Skeletal muscle tissue (tissue), 4 donors: ENCODE measurements around the gene MAPK12. TPM values are rescaled to one million over a fixed set of nuclear protein-coding genes. Genes with fewer than 3 reads are reported as not detected.

Source experiments
- H3K27ac ChIP-seq: one replicate; pipeline ENCODE4 v1.7.0; 2013; ENCODE audit warnings: mild to moderate bottlenecking, low read depth, low read length, inconsistent platforms
- H3K27me3 ChIP-seq, 3 donors: one replicate each; pipeline ENCODE4 v1.7.0; 2013; ENCODE audit warnings: low read length in 3 of 3; ENCODE audit not compliant: control insufficient read depth in 3 of 3, insufficient read depth in 3 of 3
- H3K36me3 ChIP-seq, 3 donors: one replicate each; pipeline ENCODE4 v1.7.0; 2013; ENCODE audit warnings: low read length in 3 of 3; ENCODE audit not compliant: control insufficient read depth in 3 of 3, insufficient read depth in 3 of 3
- H3K4me1 ChIP-seq, 3 donors: one replicate each; pipeline ENCODE4 v1.7.0; 2013; ENCODE audit warnings: low read length in 3 of 3, mild to moderate bottlenecking in 3 of 3; ENCODE audit not compliant: control insufficient read depth in 3 of 3, insufficient read depth in 3 of 3
- H3K4me3 ChIP-seq, 3 donors: one replicate each; pipeline ENCODE4 v1.7.0; 2013; ENCODE audit warnings: low read length in 3 of 3
- H3K9ac ChIP-seq, 3 donors: one replicate each; pipeline ENCODE4 v1.7.0; 2013; ENCODE audit warnings: low read length in 3 of 3, mild to moderate bottlenecking in 3 of 3, moderate library complexity in 2 of 3, low read depth in 1 of 3
- H3K9me3 ChIP-seq, 3 donors: one replicate each; pipeline ENCODE4 v1.7.0; 2013; ENCODE audit warnings: low read length in 3 of 3; ENCODE audit not compliant: control insufficient read depth in 3 of 3
- total RNA-seq: library from RNA; depleted of rRNA; stranded (reverse); fragments of >200 nt; gene quantifications from one replicate; pipeline ENCODE4 v1.2.3, GENCODE V29; 2014
- donor health status: Osteomylitis.

The MAPK12 gene
- total RNA-seq, 1 donor from 2014 or later: 18.8 TPM

DNA sequence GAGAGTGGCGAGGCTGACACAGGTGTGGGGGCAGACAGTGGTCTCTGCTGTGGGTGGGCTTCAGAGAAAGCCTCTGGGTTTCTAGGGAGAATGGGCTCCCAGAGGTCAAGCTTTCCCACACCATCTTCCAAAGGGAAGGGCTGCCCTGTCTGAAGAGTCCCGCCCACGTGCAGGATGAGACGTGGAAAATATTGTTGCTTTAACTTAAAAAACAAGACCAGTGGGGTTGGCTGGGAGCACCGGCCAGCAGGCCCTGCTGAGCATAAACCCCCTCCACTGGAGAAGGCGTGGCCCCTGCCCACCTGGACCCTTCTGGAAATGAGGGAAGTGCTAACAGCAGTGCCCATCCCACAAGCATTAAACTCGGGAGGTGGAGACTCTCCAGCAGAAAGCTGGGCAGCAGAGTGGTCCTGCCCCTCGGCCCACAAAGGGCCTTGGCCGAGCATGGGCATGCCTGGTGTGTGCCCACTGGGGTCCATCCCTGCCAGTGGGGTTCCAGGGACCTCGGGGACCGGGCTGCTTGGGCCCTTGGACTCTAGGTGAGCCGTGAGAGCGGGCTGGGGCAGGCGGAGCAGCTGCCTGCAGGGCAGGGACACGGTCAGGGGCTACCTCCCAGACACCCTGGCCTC, 45.3 kb downstream of the MAPK12 start:
- Histone ChIP-seq H3K4me1 (peaks cover 0 to 14% (median 4%) of the 10 kb centered on the region in 3 donors), H3K36me3 (peaks cover 68 to 77% (median 68%) of the 10 kb centered on the region in 3 donors), H3K9ac (no peak overlapping the region), H3K4me3 (no peak overlapping the region), H3K27ac (no peak overlapping the region), H3K9me3 (no peaks in the 10 kb centered on the region), H3K27me3 (no peaks in the 10 kb centered on the region)

DNA sequence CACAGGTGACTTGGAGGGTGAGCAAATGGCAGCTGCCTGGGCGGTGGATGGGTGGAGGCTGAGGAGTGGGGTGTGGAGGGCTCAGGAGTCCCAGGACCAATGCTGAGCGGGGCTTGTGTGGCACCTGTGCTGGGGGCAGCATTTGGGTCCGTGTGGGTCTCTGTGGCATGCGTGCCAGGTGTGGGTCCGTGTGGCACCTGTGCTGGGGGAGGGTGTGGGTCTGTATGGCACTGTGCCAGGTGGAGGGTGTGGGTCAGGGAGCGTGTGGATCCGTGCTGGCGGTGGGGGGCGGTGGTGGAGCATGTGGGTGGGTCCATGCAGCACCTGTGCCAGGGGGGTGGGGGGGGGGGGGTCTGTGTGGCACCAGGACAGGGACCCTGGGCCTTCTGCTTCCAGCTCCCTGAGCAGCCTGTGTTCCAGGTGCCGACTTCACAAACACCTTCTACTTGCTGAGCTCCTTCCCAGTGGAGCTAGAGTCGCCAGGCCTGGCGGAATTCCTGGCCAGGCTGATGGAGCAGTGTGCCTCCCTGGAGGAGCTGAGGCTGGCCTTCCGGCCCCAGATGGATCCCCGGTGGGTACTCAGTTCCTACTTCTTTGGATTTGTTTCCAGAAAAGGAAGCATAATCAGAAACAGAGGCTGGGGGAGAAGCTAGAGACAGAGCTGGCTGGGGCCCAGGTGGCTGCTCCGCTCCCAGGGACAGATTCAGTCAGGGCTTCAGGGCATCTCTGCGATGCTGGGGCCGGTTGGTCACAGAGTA, 46.0 kb downstream of the MAPK12 start:
- no peaks in the 10 kb centered on the region for H3K27me3 ChIP-seq

DNA sequence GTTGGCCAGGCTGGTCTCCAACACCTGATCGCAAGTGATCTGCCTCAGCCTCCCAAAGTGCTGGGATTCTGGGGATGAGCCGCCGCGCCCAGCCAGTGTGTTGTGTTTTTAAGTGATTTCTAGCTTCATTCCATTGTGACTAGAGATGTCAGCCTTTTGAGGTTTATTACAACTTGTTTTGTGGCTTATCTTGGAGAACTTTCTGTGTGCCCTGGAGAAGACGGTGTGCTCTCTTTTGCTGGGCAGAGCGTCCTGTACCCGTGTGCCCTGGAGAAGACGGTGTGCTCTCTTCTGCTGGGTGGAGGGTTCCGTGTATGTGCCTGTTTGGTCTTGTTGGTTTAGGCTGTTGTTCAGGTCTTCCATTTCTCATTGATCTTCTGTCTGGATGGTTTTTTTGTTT, 48.2 kb downstream of the MAPK12 start:
- Histone ChIP-seq H3K36me3 (peaks cover 61 to 72% (median 65%) of the 10 kb centered on the region in 3 donors), H3K4me3 (no peak overlapping the region), H3K9ac (no peak overlapping the region), H3K4me1 (peaks cover 0 to 11% (median 7%) of the 10 kb centered on the region in 3 donors), H3K27ac (no peak overlapping the region), H3K27me3 (no peaks in the 10 kb centered on the region), H3K9me3 (no peaks in the 10 kb centered on the region)

More for the DNA sequence above, 46.0 kb downstream of the MAPK12 start:
- Histone ChIP-seq H3K9me3 (no peaks in the 10 kb centered on the region), H3K4me1 (peaks cover 0 to 14% (median 4%) of the 10 kb centered on the region in 3 donors), H3K4me3 (no peak overlapping the region), H3K27ac (no peak overlapping the region), H3K9ac (no peak overlapping the region), H3K36me3 (peaks cover 67 to 77% (median 68%) of the 10 kb centered on the region in 3 donors)

DNA sequence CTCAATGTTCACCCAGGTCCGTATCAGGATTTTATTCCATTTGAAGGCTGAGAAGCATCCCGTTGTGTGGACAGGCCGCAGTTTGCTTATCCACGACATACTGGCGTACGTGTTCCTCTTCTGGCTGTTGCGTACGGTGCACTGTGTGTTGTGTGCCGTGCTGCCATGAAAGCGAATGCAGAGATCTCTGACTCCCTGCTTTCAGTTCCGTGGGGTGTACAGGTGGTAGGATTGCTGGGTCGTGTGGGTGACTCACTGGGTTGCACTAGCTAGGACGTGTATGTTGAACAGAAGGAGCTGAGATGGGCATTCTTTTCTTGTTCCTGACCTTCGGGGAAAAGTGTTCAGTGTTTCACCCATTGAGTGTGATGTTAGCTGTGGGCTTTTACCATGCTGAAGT, 50.3 kb downstream of the MAPK12 start:
- peaks cover 11 to 25% (median 24%) of the 10 kb centered on the region in 3 donors for H3K4me1 ChIP-seq
- no peak overlapping the region for H3K27ac ChIP-seq
- no peaks in the 10 kb centered on the region for H3K9me3 ChIP-seq
- peaks cover 53 to 70% (median 56%) of the 10 kb centered on the region in 3 donors for H3K36me3 ChIP-seq
- H3K4me3 ChIP-seq: no peak overlapping the region
- no peak overlapping the region for H3K9ac ChIP-seq
- H3K27me3 ChIP-seq: no peaks in the 10 kb centered on the region

DNA sequence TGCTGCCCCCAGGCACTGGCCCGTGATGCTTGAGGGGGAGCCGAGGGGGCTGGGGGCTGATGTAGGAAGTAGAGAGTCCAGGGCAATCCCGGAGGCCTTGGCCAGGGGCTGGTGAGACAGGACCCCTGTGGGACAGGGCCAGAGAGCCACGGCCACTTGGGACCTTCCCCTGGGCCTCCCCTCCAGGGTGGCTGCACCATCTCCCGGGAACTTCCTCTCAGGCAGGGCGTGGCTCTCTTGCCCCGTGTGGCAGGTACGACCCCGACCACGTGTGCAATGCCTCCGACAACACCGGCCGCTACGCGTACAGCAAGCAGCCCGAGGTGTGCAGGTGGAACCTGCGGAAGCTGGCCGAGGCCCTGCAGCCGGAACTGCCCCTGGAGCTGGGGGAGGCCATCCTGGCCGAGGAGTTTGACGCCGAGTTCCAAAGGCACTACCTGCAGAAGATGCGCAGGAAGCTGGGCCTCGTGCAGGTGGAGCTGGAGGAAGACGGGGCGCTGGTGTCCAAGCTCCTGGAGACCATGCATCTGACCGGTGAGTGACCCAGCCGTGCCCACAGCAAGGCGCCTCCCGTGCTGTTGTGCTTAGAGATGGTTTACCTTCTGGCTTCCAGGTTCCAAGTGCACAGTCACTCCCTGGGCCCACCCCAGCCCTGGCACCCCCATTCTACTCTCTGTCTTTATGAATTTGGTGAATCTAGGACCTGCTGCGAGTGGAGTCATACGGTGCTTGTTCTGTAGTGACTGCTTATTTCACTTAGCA, 50.9 kb downstream of the MAPK12 start:
- Histone ChIP-seq H3K4me3 (no peak overlapping the region), H3K36me3 (peaks cover 50 to 68% (median 51%) of the 10 kb centered on the region in 3 donors), H3K4me1 (peaks cover 17 to 31% (median 30%) of the 10 kb centered on the region in 3 donors), H3K9me3 (no peaks in the 10 kb centered on the region), H3K27me3 (no peaks in the 10 kb centered on the region), H3K9ac (no peak overlapping the region), H3K27ac (no peak overlapping the region)

DNA sequence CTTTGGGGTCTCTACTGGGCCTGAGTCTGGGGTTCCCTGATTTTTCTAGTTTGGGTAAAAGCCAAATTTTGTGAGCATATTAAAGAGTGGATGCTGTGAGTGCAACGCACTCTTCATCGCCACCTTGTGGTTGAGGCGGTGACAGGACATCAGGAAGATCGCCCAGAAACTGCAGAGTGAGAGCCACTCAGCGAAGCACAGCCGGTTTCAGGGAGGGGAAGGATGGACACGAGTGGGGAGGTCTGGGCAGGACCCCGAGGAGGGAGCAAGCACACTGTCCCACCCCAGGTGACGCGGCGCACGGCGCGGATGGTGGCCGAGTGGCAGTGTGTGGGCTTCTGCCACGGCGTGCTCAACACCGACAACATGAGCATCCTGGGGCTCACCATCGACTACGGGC, 51.6 kb downstream of the MAPK12 start:
- peaks cover 45 to 63% (median 50%) of the 10 kb centered on the region in 3 donors for H3K36me3 ChIP-seq
- H3K27ac ChIP-seq: no peak overlapping the region
- H3K27me3 ChIP-seq: no peaks in the 10 kb centered on the region
- peaks cover 18 to 35% (median 32%) of the 10 kb centered on the region in 3 donors for H3K4me1 ChIP-seq
- H3K9me3 ChIP-seq: no peaks in the 10 kb centered on the region
- no peak overlapping the region for H3K9ac ChIP-seq
- H3K4me3 ChIP-seq: no peak overlapping the region

DNA sequence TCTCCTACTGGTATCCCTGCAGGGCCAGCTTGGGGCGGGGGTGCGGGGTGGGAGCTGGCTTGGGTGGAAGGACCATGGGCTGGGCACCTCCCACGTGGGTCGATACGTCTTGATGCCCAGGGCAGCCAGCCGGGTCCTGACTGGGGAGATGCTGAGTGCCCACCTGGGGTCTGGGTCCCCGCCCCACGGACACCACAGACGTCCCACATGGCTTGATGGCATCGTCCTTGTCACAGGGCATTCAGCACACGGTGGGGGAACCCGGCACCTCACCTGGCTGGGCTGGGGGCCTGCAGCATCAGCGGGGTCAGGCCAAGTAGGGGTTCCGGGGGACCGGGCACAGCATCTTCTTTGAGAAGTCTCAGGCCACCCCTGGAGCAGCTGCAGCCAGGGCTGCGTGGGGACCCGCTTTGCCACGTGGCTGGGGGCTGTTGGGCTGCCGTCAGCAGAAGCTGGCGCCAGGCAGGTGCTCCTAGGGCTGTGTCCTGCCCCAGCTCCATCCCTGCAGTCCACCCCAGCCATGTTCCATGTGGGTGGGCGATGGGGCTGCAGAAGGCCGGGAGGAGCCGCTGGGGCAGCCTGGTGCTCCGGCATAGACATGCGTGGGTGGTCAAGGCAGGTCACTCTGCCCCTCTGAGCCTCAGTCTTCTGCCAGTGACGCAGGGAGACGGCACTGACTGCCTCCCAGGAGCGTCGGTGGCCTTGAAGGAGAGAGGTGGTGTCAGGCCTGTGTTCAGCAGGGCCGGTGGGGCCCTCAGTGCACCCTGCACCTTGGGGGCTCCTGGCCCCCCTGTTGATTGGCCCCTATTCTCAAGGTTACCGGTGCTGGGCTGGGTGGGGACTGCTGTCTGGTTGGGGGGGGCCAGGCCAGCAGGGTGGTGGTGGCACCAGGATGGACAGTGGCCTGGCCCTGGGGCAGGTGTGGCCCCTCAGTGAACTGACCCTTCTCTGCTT, 52.3 kb downstream of the MAPK12 start:
- Histone ChIP-seq H3K4me3 (no peak overlapping the region), H3K4me1 (peaks cover 18 to 35% (median 35%) of the 10 kb centered on the region in 3 donors), H3K27me3 (no peaks in the 10 kb centered on the region), H3K27ac (no peak overlapping the region), H3K9me3 (no peaks in the 10 kb centered on the region), H3K9ac (no peak overlapping the region), H3K36me3 (peaks cover 42 to 59% (median 47%) of the 10 kb centered on the region in 3 donors)

DNA sequence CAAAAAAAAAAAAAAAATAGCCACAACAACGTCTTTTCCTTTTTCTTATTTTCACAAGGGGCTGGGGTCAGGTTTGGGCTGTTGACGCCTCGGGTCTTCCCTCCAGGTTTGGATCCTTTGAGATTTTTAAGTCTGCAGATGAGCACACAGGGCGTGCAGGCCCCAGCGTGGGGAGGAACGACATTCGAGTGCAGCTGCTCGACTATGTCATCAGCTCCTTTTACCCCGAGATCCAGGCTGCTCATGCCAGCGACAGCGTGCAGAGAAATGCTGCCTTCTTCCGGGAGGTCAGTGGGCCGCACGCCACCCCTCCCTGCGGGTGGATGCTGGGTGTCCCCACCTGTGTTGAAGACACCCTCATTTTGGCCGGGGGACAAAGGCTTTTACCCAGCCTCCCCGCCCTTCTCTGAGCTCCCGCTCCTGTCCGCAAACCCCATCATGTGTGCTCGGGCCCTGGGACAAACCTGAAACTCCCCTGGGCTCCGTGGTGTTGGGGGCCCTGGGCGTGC, 53.0 kb downstream of the MAPK12 start:
- H3K36me3 ChIP-seq: peaks cover 46 to 59% (median 47%) of the 10 kb centered on the region in 3 donors
- H3K9me3 ChIP-seq: no peaks in the 10 kb centered on the region
- H3K9ac ChIP-seq: peak overlapping the region in 1 of 3 donors; percentile 16
- H3K4me1 ChIP-seq: peaks cover 18 to 35% (median 35%) of the 10 kb centered on the region in 3 donors
- no peak overlapping the region for H3K4me3 ChIP-seq
- H3K27me3 ChIP-seq: no peaks in the 10 kb centered on the region
- H3K27ac ChIP-seq: no peak overlapping the region
